Kidney (tissue), 14 donors: ENCODE measurements around the gene GRM7. TPM values are rescaled to one million over a fixed set of nuclear protein-coding genes. Genes with fewer than 3 reads are reported as not detected.

Experiments
- DNase-seq, 5 donors: peaks; one replicate each; pipeline ENCODE4 v3.0.0-alpha.2; 2013 to 2020
- FAIRE-seq: peaks from 2 replicates; lab custom pipeline; 2012; peaks lifted over from hg19 to GRCh38; lab: Jason Lieb, UNC
- H3K27ac ChIP-seq, 2 donors: one replicate each; pipeline ENCODE4 v1.7.0; 2013; ENCODE audit warnings: low read depth in 2 of 2, low read length in 2 of 2, inconsistent platforms in 1 of 2
- H3K27me3 ChIP-seq: one replicate; pipeline ENCODE4 v1.7.1; 2013; ENCODE audit warnings: low read length, inconsistent platforms; ENCODE audit not compliant: control insufficient read depth, insufficient read depth
- H3K36me3 ChIP-seq, 3 donors: one replicate each; pipeline versions ENCODE4 v1.7.0 to v1.7.1; 2013; ENCODE audit warnings: low read length in 3 of 3, control low read depth in 1 of 3, inconsistent platforms in 1 of 3; ENCODE audit not compliant: insufficient read depth in 3 of 3, control insufficient read depth in 2 of 3
- H3K4me1 ChIP-seq, 3 donors: one replicate each; pipeline versions ENCODE4 v1.7.0 to v1.7.1; 2013; ENCODE audit warnings: low read length in 3 of 3, inconsistent platforms in 1 of 3, low read depth in 1 of 3; ENCODE audit not compliant: control insufficient read depth in 2 of 3, insufficient read depth in 2 of 3
- H3K4me3 ChIP-seq, 3 donors: one replicate each; pipeline versions ENCODE4 v1.7.0 to v1.8.1; 2013; ENCODE audit warnings: low read length in 3 of 3, control low read depth in 1 of 3, inconsistent platforms in 1 of 3
- H3K9ac ChIP-seq, 3 donors: one replicate each; pipeline versions ENCODE4 v1.7.0 to v1.7.1; 2013; ENCODE audit warnings: low read length in 3 of 3, control low read depth in 1 of 3, inconsistent platforms in 1 of 3
- H3K9me3 ChIP-seq, 3 donors: one replicate each; pipeline versions ENCODE4 v1.7.0 to v1.7.1; 2013; ENCODE audit warnings: low read length in 3 of 3, control low read depth in 1 of 3, inconsistent platforms in 1 of 3; ENCODE audit not compliant: control insufficient read depth in 2 of 3, insufficient read depth in 1 of 3
- intact Hi-C: fragments of 100-400 bp; cut with DNase I; formaldehyde crosslinking; loops from one replicate; pipeline ENCODE4 v1.11.1; 2022
- polyA plus RNA-seq: library from polyadenylated mRNA; stranded (reverse); fragments of 350-450 nt; fragmentation: Illumina TruSeq; extraction: RNeasy Lipid Tissue Mini Kit (QIAGEN cat#74804); gene quantifications from one replicate; pipeline ENCODE4 v1.2.3, GENCODE V29; 2014; ENCODE audit warnings: low read depth, low replicate concordance; ENCODE audit not compliant: insufficient read depth
- total RNA-seq: library from RNA; stranded (reverse); fragmentation: NEBNext Ultra II Directional; extraction: Animal tissue kit (Norgen Biotek cat#: 25700); gene quantifications from one replicate; pipeline ENCODE4 v1.2.1, GENCODE V29; 2021
- TF ChIP-seq, protein P1 (sequence below): IDR thresholded peaks from 3 replicates; pipeline ENCODE4 v1.5.1; 2012; ENCODE audit warnings: mild to moderate bottlenecking, moderate library complexity, borderline replicate concordance; ENCODE audit not compliant: insufficient read depth; ENCODE audit errors: extremely low read depth
- donor health status: control.
- donor health status: control.
- donor health status: control.
- donor health status: control.
- donor health status: control.
- donor health status: DM: yes; HTN: yes; CAD: no.
- donor health status: Normal renal cell carcinoma (clear cell type).

Gene GRM7
- total and polyA plus RNA-seq, 2 donors from 2014 or later: 0.16 TPM; not detected in 1

DNA sequence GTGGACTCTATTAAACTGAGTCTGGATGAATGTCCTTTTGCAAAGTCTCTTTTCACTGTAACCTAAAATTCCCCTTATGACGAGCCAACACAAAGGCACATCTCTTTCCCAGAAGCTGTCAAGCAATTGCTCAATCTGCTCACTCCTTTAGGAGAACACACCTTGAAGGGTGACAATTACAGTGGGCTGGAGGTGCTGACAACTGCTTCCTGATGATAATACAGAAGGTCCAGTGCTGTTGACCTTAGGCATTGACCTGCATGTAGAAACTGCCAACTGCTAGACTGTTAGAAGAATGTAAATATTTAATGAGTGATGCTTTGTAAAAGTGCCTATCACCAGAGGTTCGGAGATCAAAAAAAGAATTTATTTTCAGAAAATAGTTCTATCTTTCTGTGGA, 757.7 kb downstream of the GRM7 start:
- no peak overlapping the region for H3K9ac ChIP-seq
- peaks cover 0 to 4% (median 0%) of the 10 kb centered on the region in 3 donors for H3K4me1 ChIP-seq
- TF ChIP-seq, protein P1, sequence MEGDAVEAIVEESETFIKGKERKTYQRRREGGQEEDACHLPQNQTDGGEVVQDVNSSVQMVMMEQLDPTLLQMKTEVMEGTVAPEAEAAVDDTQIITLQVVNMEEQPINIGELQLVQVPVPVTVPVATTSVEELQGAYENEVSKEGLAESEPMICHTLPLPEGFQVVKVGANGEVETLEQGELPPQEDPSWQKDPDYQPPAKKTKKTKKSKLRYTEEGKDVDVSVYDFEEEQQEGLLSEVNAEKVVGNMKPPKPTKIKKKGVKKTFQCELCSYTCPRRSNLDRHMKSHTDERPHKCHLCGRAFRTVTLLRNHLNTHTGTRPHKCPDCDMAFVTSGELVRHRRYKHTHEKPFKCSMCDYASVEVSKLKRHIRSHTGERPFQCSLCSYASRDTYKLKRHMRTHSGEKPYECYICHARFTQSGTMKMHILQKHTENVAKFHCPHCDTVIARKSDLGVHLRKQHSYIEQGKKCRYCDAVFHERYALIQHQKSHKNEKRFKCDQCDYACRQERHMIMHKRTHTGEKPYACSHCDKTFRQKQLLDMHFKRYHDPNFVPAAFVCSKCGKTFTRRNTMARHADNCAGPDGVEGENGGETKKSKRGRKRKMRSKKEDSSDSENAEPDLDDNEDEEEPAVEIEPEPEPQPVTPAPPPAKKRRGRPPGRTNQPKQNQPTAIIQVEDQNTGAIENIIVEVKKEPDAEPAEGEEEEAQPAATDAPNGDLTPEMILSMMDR: no peak
- H3K36me3 ChIP-seq: no peaks in the 10 kb centered on the region
- H3K4me3 ChIP-seq: no peak overlapping the region
- H3K9me3 ChIP-seq: no peaks in the 10 kb centered on the region
- H3K27me3 ChIP-seq: no peaks in the 10 kb centered on the region
- no peak for FAIRE-seq
- H3K27ac ChIP-seq: no peak overlapping the region
- intact Hi-C loops: no loop called here
- DNase-seq: no peak

DNA sequence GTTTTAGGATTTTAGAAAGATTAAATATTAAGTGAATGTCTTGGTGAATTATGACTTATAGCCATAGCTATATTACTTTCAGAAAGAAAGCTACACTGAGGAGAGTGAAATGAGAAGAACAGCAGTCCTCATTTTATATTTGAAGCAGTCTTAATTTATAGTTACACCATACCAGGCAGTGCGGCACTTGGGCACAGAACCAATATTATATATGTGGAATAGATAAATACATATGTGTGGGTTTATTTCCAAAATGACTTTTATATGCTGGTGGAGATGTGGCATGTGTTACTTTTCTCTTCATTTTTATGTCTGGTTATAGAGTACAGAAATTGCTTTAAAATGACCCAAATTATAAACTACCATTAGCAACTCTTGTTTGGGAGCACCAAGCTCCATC, 759.5 kb downstream of the GRM7 start:
- Histone ChIP-seq H3K36me3 (no peaks in the 10 kb centered on the region), H3K4me3 (no peak overlapping the region), H3K27me3 (no peaks in the 10 kb centered on the region), H3K9ac (no peak overlapping the region), H3K4me1 (peaks cover 0 to 9% (median 0%) of the 10 kb centered on the region in 3 donors), H3K27ac (no peak overlapping the region), H3K9me3 (no peaks in the 10 kb centered on the region)
- TF ChIP-seq, protein P1: no peak
- FAIRE-seq (no peak), DNase-seq (no peak)
- intact Hi-C loops: no loop called here

DNA sequence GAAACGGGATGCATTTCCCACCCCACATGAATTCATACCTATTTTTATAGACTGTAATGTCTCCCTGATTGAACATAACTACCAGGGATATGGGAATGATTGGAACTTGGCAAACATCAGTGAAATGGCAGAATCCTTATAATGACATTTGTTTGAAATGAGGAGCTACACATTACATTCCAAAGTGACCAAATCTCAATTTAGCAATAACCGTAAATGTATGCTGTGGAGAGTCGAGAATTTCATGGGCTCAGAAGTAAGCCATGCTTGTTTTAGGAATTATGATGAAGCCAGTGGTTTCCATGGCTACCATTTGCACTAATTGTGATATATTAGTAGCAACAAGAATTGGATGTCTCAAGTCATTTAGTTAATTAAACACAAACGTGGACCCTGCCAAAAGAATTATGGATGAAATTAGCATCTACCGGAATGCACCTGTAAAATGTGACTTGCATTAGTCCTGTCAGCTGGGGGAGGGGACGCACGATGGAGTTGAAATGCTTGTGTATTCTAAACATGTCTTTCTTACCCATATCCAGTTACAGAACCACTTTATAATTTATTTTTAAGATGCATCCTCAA, 760.2 kb downstream of the GRM7 start:
- TF ChIP-seq, protein P1: no peak
- Histone ChIP-seq H3K9ac (no peak overlapping the region), H3K36me3 (no peaks in the 10 kb centered on the region), H3K4me3 (no peak overlapping the region), H3K27ac (no peak overlapping the region), H3K9me3 (no peaks in the 10 kb centered on the region), H3K27me3 (no peaks in the 10 kb centered on the region), H3K4me1 (peaks cover 0 to 9% (median 2%) of the 10 kb centered on the region in 3 donors)
- intact Hi-C loops: no loop called here
- DNase-seq (no peak), FAIRE-seq (no peak)

DNA sequence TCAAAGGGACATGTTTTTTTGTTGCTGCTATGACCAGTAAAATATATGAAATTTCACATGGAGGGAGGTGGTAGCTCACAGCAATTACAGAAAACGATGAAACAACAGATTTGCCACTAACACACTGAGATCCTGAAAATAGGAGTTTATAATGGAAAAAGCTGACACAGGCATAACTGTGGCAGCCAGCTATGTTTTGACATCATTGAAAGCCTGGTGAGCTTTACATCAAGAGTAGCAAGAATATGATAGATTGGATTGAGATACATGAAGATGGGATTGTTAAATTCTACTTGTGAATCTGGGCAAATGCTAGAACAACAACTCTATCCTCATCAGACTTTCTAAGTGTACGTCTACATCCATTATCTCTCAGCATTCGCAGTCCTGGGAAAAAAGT, 760.7 kb downstream of the GRM7 start:
- Histone ChIP-seq H3K4me1 (peaks cover 0 to 9% (median 2%) of the 10 kb centered on the region in 3 donors), H3K36me3 (no peaks in the 10 kb centered on the region), H3K4me3 (no peak overlapping the region), H3K9ac (no peak overlapping the region), H3K27me3 (no peaks in the 10 kb centered on the region), H3K27ac (no peak overlapping the region), H3K9me3 (no peaks in the 10 kb centered on the region)
- intact Hi-C loops: no loop called here
- DNase-seq (no peak), FAIRE-seq (no peak)
- TF ChIP-seq, protein P1: no peak
